ENCODE measurements around the gene CHN1. TPM values are rescaled to one million over a fixed set of nuclear protein-coding genes. Genes with fewer than 3 reads are reported as not detected.

CHN1 gene
- total RNA-seq, 5 donors from 2014 or later (not counting 1 experiment from before 2014, with no cell fraction given): 1.4 to 3.2 (median 3.0) TPM

DNA sequence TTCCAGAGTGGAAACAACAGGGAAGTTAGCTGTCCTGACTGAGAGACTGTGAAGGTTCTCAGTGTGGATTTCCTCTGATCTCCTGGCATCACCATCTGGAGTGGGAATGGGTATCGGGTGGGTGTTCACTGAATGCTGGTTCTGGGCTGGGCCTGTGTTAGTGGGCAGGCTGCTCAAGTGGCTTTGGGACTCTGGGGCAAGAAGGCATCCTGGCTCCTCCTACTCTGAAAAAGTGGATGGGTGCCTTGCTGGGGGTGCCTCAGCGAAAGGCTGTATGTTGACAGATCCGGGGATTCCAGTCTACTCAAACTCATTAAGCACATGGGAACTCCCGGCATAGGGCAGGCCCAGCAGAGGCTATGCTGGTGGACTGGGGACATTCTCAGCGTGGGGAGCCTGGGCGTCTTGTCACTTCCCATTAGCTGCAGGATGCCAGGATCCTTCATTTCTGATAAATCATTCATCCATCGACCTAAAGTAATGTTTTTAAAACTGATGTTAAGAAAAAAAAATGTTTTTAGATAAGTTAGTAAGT lies 213.4 kb downstream of the CHN1 start:
- H3K9me3 ChIP-seq: no peaks in the 10 kb centered on the region
- no peaks in the 10 kb centered on the region for H3K9me3 Mint-ChIP-seq
- no peak overlapping the region for H3K27ac Mint-ChIP-seq
- ATAC-seq (replicated peaks in 1 of 4): no peak
- POLR2A ChIA-PET: interaction anchor here (0.5 to 0.7 kb wide), 2 partner anchors 207 to 1415 kb away, joined by 3 to 4 read pairs; no protein-coding TSS in a partner anchor
- no peaks in the 10 kb centered on the region for H3K36me3 Mint-ChIP-seq
- no peak overlapping the region for H3K4me3 ChIP-seq (ENCODE audit: control insufficient read depth in 1 of 2, extremely low read depth in 1 of 2, low read length in 1 of 2)
- H3K27me3 Mint-ChIP-seq: no peaks in the 10 kb centered on the region
- H3K4me3 Mint-ChIP-seq: no peak overlapping the region
- H3K4me1 ChIP-seq (ENCODE audit: control insufficient read depth in 1 of 2, extremely low read depth in 1 of 2, insufficient read depth in 2 of 2, low read length in 2 of 2): peaks cover 7 to 10% of the 10 kb centered on the region in 2 experiments
- no peak for DNase-seq
- 100% methylated on average over 2 of the region's 7 CpGs for WGBS (ENCODE audit: insufficient coverage)
- no peaks in the 10 kb centered on the region for H3K27me3 ChIP-seq (replicated peaks in 1 of 2; ENCODE audit: control insufficient read depth in 2 of 2, extremely low read depth in 1 of 2, insufficient read depth in 2 of 2, low read length in 1 of 2)
- H3K4me1 Mint-ChIP-seq: peaks cover 15 to 21% (median 15%) of the 10 kb centered on the region in 3 donors
- H3K27ac ChIP-seq (ENCODE audit: low read length): no peak overlapping the region
- CTCF ChIA-PET: interaction anchor here in 1 of 2 donors (1.1 kb wide), 1 partner anchor 43 kb away, joined by 5 read pairs; no protein-coding TSS in a partner anchor
- no peaks in the 10 kb centered on the region for H3K36me3 ChIP-seq (ENCODE audit: control insufficient read depth in 2 of 2, extremely low read depth in 1 of 2, insufficient read depth in 1 of 2, low read length in 1 of 2)

DNA sequence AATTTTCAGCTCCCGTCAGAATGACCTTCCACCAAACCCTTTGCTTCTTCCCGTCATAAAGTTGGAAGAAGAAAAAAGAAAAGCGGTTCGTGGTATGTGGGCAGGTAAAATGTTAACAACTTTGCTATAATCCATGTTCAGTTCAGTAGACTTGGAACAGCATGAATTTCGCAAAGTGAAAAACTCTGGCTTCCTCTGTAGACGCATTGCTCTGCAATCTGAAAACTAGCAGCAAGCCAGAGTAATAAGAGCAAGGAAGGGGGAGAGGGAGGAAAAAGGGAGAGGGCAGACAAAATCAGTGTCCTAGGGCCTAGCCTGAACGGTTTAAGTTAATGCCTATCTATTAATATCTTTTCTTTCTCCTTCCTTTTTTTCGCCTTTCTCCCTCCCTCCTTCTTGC lies 214.2 kb downstream of the CHN1 start:
- H3K27ac ChIP-seq (ENCODE audit: low read length): no peak overlapping the region
- H3K27ac Mint-ChIP-seq: no peak overlapping the region
- ChIA-PET CTCF (no interaction called here), POLR2A (no interaction called here)
- H3K4me1 ChIP-seq (ENCODE audit: control insufficient read depth in 1 of 2, extremely low read depth in 1 of 2, insufficient read depth in 2 of 2, low read length in 2 of 2): peaks cover 7 to 10% of the 10 kb centered on the region in 2 experiments
- H3K9me3 Mint-ChIP-seq: no peaks in the 10 kb centered on the region
- H3K4me3 ChIP-seq (ENCODE audit: control insufficient read depth in 1 of 2, extremely low read depth in 1 of 2, low read length in 1 of 2): no peak overlapping the region
- H3K9me3 ChIP-seq: no peaks in the 10 kb centered on the region
- WGBS (ENCODE audit: insufficient coverage): 94% methylated on average over 2 of the region's 8 CpGs
- H3K4me1 Mint-ChIP-seq: peaks cover 15 to 21% (median 15%) of the 10 kb centered on the region in 3 donors
- H3K27me3 Mint-ChIP-seq: no peaks in the 10 kb centered on the region
- no peak overlapping the region for H3K4me3 Mint-ChIP-seq
- ATAC-seq (replicated peaks in 1 of 4) (no peak), DNase-seq (no peak)
- H3K36me3 ChIP-seq (ENCODE audit: control insufficient read depth in 2 of 2, extremely low read depth in 1 of 2, insufficient read depth in 1 of 2, low read length in 1 of 2): no peaks in the 10 kb centered on the region
- H3K36me3 Mint-ChIP-seq: no peaks in the 10 kb centered on the region
- H3K27me3 ChIP-seq (replicated peaks in 1 of 2; ENCODE audit: control insufficient read depth in 2 of 2, extremely low read depth in 1 of 2, insufficient read depth in 2 of 2, low read length in 1 of 2): no peaks in the 10 kb centered on the region

GRCh38 chr2:174789001-174789400 lies 216.2 kb downstream of the CHN1 start:
- Histone ChIP-seq H3K9me3 (no peaks in the 10 kb centered on the region), H3K27me3 (replicated peaks in 1 of 2; ENCODE audit: control insufficient read depth in 2 of 2, extremely low read depth in 1 of 2, insufficient read depth in 2 of 2, low read length in 1 of 2) (no peaks in the 10 kb centered on the region), H3K36me3 (ENCODE audit: control insufficient read depth in 2 of 2, extremely low read depth in 1 of 2, insufficient read depth in 1 of 2, low read length in 1 of 2) (no peaks in the 10 kb centered on the region), H3K4me1 (ENCODE audit: control insufficient read depth in 1 of 2, extremely low read depth in 1 of 2, insufficient read depth in 2 of 2, low read length in 2 of 2) (peaks cover 7 to 10% of the 10 kb centered on the region in 2 experiments), H3K4me3 (ENCODE audit: control insufficient read depth in 1 of 2, extremely low read depth in 1 of 2, low read length in 1 of 2) (no peak overlapping the region), H3K27ac (ENCODE audit: low read length) (no peak overlapping the region)
- Mint-ChIP-seq H3K27me3 (no peaks in the 10 kb centered on the region), H3K27ac (no peak overlapping the region), H3K36me3 (no peaks in the 10 kb centered on the region), H3K9me3 (no peaks in the 10 kb centered on the region), H3K4me1 (peaks cover 13 to 21% (median 15%) of the 10 kb centered on the region in 3 donors), H3K4me3 (peak overlapping the region in 1 of 3 donors; percentile 45)
- ATAC-seq (replicated peaks in 1 of 4): no peak
- ChIA-PET CTCF (interaction anchor here in 1 of 2 donors (0.8 kb wide), 1 partner anchor 9 kb away, joined by 3 read pairs; no protein-coding TSS in a partner anchor), POLR2A (interaction anchor here in 1 of 2 donors (0.7 kb wide), 1 partner anchor 373 kb away, joined by 3 read pairs; no protein-coding TSS in a partner anchor)
- no peak for DNase-seq
- WGBS (ENCODE audit: insufficient coverage): 86% methylated on average over 8 of the region's 16 CpGs

GRCh38 chr2:174788291-174788929 lies 216.8 kb downstream of the CHN1 start:
- DNase-seq: peak in 2 of 35 experiments; percentile 10 to 35
- no peak overlapping the region for H3K4me3 ChIP-seq (ENCODE audit: control insufficient read depth in 1 of 2, extremely low read depth in 1 of 2, low read length in 1 of 2)
- Mint-ChIP-seq H3K27ac (peak overlapping the region; percentile 67 to 74), H3K27me3 (no peaks in the 10 kb centered on the region), H3K9me3 (no peaks in the 10 kb centered on the region), H3K4me1 (peaks cover 13 to 21% (median 15%) of the 10 kb centered on the region in 3 donors), H3K36me3 (no peaks in the 10 kb centered on the region), H3K4me3 (peak overlapping the region; percentile 45 to 55 (median 55))
- H3K27ac ChIP-seq (ENCODE audit: low read length): no peak overlapping the region
- no peaks in the 10 kb centered on the region for H3K9me3 ChIP-seq
- ATAC-seq (replicated peaks in 1 of 4): peak in 2 of 4 experiments; percentile 55 to 66
- H3K4me1 ChIP-seq (ENCODE audit: control insufficient read depth in 1 of 2, extremely low read depth in 1 of 2, insufficient read depth in 2 of 2, low read length in 2 of 2): peaks cover 7 to 10% of the 10 kb centered on the region in 2 experiments
- no peaks in the 10 kb centered on the region for H3K27me3 ChIP-seq (replicated peaks in 1 of 2; ENCODE audit: control insufficient read depth in 2 of 2, extremely low read depth in 1 of 2, insufficient read depth in 2 of 2, low read length in 1 of 2)
- H3K36me3 ChIP-seq (ENCODE audit: control insufficient read depth in 2 of 2, extremely low read depth in 1 of 2, insufficient read depth in 1 of 2, low read length in 1 of 2): no peaks in the 10 kb centered on the region
- ChIA-PET CTCF (no interaction called here), POLR2A (interaction anchor here in 1 of 2 donors (0.7 kb wide), 1 partner anchor 374 kb away, joined by 3 read pairs; no protein-coding TSS in a partner anchor)
- WGBS (ENCODE audit: insufficient coverage): 81% methylated on average over 8 of the region's 15 CpGs

- no peak overlapping the region for H3K27ac ChIP-seq (ENCODE audit: low read length)
- 83% methylated on average over 1 of the region's 5 CpGs for WGBS (ENCODE audit: insufficient coverage)
- Mint-ChIP-seq H3K36me3 (no peaks in the 10 kb centered on the region), H3K9me3 (no peaks in the 10 kb centered on the region), H3K27me3 (no peaks in the 10 kb centered on the region), H3K27ac (peak overlapping the region in 1 of 2 donors; percentile 74), H3K4me1 (peaks cover 13 to 21% (median 18%) of the 10 kb centered on the region in 3 donors), H3K4me3 (peak overlapping the region in 1 of 3 donors; percentile 45)
- no peak overlapping the region for H3K4me3 ChIP-seq (ENCODE audit: control insufficient read depth in 1 of 2, extremely low read depth in 1 of 2, low read length in 1 of 2)
- ATAC-seq (replicated peaks in 1 of 4) (peak in 1 of 4 experiments; percentile 29), DNase-seq (no peak)
- H3K27me3 ChIP-seq (replicated peaks in 1 of 2; ENCODE audit: control insufficient read depth in 2 of 2, extremely low read depth in 1 of 2, insufficient read depth in 2 of 2, low read length in 1 of 2): no peaks in the 10 kb centered on the region
- peaks cover 7 to 10% of the 10 kb centered on the region in 2 experiments for H3K4me1 ChIP-seq (ENCODE audit: control insufficient read depth in 1 of 2, extremely low read depth in 1 of 2, insufficient read depth in 2 of 2, low read length in 2 of 2)
- ChIA-PET POLR2A (no interaction called here), CTCF (interaction anchor here (0.6 kb wide), 2 partner anchors 42 to 44 kb away, joined by 3 read pairs; no protein-coding TSS in a partner anchor)
- H3K9me3 ChIP-seq: no peaks in the 10 kb centered on the region
- no peaks in the 10 kb centered on the region for H3K36me3 ChIP-seq (ENCODE audit: control insufficient read depth in 2 of 2, extremely low read depth in 1 of 2, insufficient read depth in 1 of 2, low read length in 1 of 2)
These were observed 217.5 kb downstream of the CHN1 start for GRCh38 chr2:174787487-174788205.

GRCh38 chr2:174786066-174786725 lies 219.0 kb downstream of the CHN1 start:
- Mint-ChIP-seq H3K9me3 (no peaks in the 10 kb centered on the region), H3K27ac (no peak overlapping the region), H3K4me1 (peaks cover 13 to 21% (median 18%) of the 10 kb centered on the region in 3 donors), H3K4me3 (no peak overlapping the region), H3K27me3 (no peaks in the 10 kb centered on the region), H3K36me3 (no peaks in the 10 kb centered on the region)
- CTCF ChIA-PET: no interaction called here
- no peaks in the 10 kb centered on the region for H3K27me3 ChIP-seq (replicated peaks in 1 of 2; ENCODE audit: control insufficient read depth in 2 of 2, extremely low read depth in 1 of 2, insufficient read depth in 2 of 2, low read length in 1 of 2)
- no peak overlapping the region for H3K27ac ChIP-seq (ENCODE audit: low read length)
- WGBS (ENCODE audit: insufficient coverage): no CpG with 5 or more reads among the region's 8 CpGs
- no peak for DNase-seq
- peaks cover 7 to 10% of the 10 kb centered on the region in 2 experiments for H3K4me1 ChIP-seq (ENCODE audit: control insufficient read depth in 1 of 2, extremely low read depth in 1 of 2, insufficient read depth in 2 of 2, low read length in 2 of 2)
- ATAC-seq (replicated peaks in 1 of 4): no peak
- POLR2A ChIA-PET: no interaction called here
- H3K4me3 ChIP-seq (ENCODE audit: control insufficient read depth in 1 of 2, extremely low read depth in 1 of 2, low read length in 1 of 2): no peak overlapping the region
- no peaks in the 10 kb centered on the region for H3K9me3 ChIP-seq
- H3K36me3 ChIP-seq (ENCODE audit: control insufficient read depth in 2 of 2, extremely low read depth in 1 of 2, insufficient read depth in 1 of 2, low read length in 1 of 2): no peaks in the 10 kb centered on the region
